Muscle of back (tissue), 11 donors: Measurements from ENCODE around the gene CD40. TPM values are rescaled to one million over a fixed set of nuclear protein-coding genes. Genes with fewer than 3 reads are reported as not detected.

Experiments used
- DNase-seq, 3 donors: peaks; one replicate each; pipeline versions ENCODE4 v3.0.0 to v3.0.0-alpha.2; 2013
- polyA plus RNA-seq, 10 donors: library from polyadenylated mRNA; unstranded; fragments of 120-200 nt; gene quantifications; one replicate each; pipeline ENCODE4 v1.2.1, GENCODE V29; 2013; ENCODE audit not compliant: insufficient read length in 10 of 10

The CD40 gene
- polyA plus RNA-seq, 10 donors, result 3.4 to 9.4 (median 6.8) TPM

DNA sequence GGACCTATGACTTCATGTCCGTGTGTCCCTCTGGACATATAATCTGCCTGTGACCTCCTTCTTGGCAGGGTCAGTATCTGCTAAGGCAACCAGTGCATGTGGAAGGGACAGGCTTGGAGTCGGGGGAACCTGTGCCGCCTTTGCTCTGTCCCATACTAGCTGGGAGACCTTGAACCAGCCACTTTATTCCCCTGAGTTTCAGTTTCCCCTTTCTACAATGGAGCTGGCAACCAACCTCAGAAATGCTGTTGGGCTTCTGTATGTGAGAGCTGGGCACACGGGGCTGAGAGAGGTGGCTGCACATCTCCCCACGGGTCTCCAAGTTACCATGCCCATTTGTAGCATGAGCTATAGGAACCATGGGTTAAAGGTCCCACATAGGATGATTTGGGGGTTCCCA lies 53.8 kb downstream of the CD40 start:
- DNase-seq, result no peak

GRCh38 chr20:46172455-46172854 lies 54.3 kb downstream of the CD40 start:
- DNase-seq, result no peak

GRCh38 chr20:46172961-46173536 lies 54.9 kb downstream of the CD40 start:
- DNase-seq, result no peak

GRCh38 chr20:46173652-46174468 lies 55.7 kb downstream of the CD40 start:
- no peak for DNase-seq

DNA sequence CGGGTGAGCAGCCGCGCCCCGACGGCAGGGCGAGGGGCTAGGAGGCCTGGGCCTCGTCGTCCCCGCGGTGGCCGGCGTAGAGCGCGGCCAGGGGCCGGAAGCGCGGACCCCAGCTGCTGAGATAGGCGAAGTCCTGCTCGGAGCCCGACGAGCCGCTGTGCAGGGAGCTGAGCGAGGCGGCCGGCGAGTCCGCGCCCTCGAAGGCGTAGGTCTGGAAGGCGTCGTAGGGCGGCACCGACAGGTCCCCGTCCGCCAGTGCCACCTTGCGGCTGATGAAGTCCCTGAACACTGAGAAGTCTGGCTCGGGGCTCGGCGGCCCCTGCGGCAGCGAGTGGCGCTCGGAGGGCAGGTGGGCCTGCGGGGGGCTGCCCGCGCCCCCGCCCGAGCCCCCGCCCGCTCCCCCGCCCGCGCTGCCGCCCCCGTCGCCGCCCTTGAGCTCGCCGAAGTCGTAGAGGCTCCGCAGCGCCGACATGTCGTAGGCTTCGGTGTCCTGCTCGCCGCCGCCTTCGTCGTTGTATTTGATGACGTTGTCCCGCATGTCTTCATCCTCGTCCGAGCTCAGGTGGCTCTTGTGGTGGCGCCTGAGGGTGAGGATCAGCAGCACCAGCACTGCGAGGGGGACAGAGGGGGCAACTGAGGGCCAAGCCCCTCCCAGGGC lies 56.5 kb downstream of the CD40 start:
- DNase-seq, result peak; percentile 25 to 75 (median 49)

DNA sequence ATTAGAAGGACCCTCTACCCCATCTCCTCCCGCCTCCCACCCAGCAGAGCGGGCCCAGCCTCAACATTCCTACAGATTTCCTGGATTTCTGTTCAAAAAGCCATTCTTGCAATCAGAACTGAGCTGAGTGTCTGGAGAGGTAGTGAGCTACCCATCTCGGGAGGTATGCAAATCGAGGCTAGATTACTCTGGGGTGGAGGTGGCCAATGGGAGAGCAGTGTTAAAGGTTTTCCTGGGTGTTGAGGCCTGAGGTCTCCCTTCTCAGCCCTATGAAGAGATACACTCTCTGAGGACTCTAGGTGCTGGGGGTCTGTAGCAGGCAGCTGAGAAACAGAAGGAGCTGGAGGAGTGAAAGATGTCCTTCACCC lies 57.0 kb downstream of the CD40 start:
- DNase-seq, result no peak

DNA sequence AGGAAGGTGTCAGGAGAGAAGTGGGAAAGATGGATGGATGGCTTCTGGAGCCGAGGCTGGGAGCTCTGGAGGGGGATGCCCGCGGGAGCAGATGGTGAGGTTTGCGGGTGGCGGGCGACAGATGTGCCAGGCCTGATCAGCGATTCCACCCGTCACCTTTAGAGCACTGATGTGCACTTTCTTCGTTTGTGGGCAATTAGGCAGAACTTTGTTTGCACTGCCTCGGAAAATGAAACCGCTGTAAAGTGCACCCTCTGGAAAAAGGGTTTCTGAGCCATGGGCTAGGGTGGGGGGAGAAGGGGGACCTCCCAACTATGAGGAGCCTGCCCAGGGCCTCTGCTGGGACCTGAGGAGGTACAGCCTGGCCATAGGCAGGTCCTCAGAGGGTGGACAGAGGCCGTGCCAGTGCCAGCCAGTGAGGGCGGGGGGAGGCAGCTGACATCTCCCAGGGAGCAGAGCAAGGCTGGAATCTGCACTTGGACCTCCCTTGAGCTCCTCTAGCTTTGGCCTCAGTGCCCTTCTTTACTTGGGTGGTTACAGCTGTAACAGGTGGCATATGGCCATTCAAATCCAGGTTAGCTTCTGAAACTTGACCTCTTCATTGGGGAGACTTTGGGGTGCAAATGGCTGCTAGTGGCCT lies 58.7 kb downstream of the CD40 start:
- DNase-seq, result no peak

GRCh38 chr20:46177768-46178167 lies 59.7 kb downstream of the CD40 start:
- no peak for DNase-seq

DNA sequence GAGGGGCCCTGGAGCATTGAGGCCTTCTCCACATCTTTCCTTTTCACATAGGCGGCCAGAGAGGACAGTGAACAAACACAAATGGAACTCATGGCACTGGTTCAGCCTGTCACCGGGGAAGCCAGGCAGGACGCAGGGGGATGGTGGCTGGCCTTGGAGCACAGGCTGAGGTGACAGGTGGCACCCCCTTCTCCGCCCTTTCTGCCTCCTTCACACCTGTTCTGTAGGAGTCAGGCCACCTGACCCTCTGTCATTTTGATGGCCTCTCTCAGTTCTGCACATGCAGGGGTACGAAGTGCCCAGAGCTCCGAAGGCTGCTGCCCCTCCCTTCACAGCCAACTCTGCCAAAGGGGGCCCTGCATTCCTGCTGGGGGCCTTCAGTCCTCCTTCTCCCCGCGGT lies 60.8 kb downstream of the CD40 start:
- peak in 1 of 3 donors; percentile 7 for DNase-seq

Other genes starting within 250 kb of the CD40 start
- 10 to 100 TPM in 3 of 10 donors, 1 to 10 TPM in 7; 7.3 to 11.7 (median 9.0) TPM for gene ZSWIM1, start 237.1 kb upstream of the CD40 start, polyA plus RNA-seq
- 1 to 10 TPM; 3.0 to 7.7 (median 4.5) TPM for gene SPATA25, start 230.7 kb upstream of the CD40 start, polyA plus RNA-seq
- gene NEURL2, start 227.1 kb upstream of the CD40 start, polyA plus RNA-seq, result 10 to 100 TPM in 7 of 10 donors, 1 to 10 TPM in 3; 8.4 to 15.4 (median 13.0) TPM
- 10 to 100 TPM; 53.0 to 77.9 (median 64.4) TPM for gene CTSA, start 227.0 kb upstream of the CD40 start, polyA plus RNA-seq
- gene PLTP, start 206.2 kb upstream of the CD40 start, polyA plus RNA-seq, result 10 to 100 TPM; 15.6 to 58.5 (median 26.5) TPM
- 10 to 100 TPM; 21.9 to 30.4 (median 24.5) TPM for gene PCIF1, start 183.6 kb upstream of the CD40 start, polyA plus RNA-seq
- 10 to 100 TPM in 2 of 10 donors, 1 to 10 TPM in 8; 7.9 to 12.0 (median 9.4) TPM for gene ZNF335, start 146.1 kb upstream of the CD40 start, polyA plus RNA-seq
- 1 to 10 TPM in 3 of 10 donors, under 1 TPM in 6, not detected in 1; 0.16 to 5.9 (median 0.23) TPM for gene MMP9, start 109.4 kb upstream of the CD40 start, polyA plus RNA-seq
- 1 to 10 TPM in 3 of 10 donors, under 1 TPM in 7; 0.29 to 1.5 (median 0.81) TPM for gene SLC12A5, start 89.1 kb upstream of the CD40 start, polyA plus RNA-seq
- gene NCOA5, start 28.4 kb upstream of the CD40 start, polyA plus RNA-seq, result 10 to 100 TPM; 26.9 to 36.2 (median 30.3) TPM
- under 1 TPM; 0.33 to 0.72 (median 0.39) TPM for gene CDH22, start 190.2 kb downstream of the CD40 start, polyA plus RNA-seq